Trophoblast cell (in vitro differentiated cells and primary cell): Measurements from ENCODE around the gene TBC1D22A.

ENCODE experiments used
- DNase-seq, 2 donors: peaks; one replicate each; pipeline ENCODE4 v3.0.0-alpha.2; 2016
- H2AFZ ChIP-seq: 2 replicates; pipeline ENCODE4 v1.6.1; 2013; ENCODE audit warnings: low read length, moderate library complexity, mild to moderate bottlenecking; ENCODE audit not compliant: insufficient read depth, poor library complexity
- H2AK5ac ChIP-seq: 2 replicates; pipeline ENCODE4 v1.6.1; 2013; ENCODE audit warnings: mild to moderate bottlenecking, low read length
- H2BK120ac ChIP-seq: 2 replicates; pipeline ENCODE4 v1.6.1; 2013; ENCODE audit warnings: low read length, mild to moderate bottlenecking, moderate library complexity; ENCODE audit not compliant: insufficient read depth, poor library complexity
- H2BK12ac ChIP-seq: 2 replicates; pipeline ENCODE4 v1.6.1; 2013; ENCODE audit warnings: mild to moderate bottlenecking, low read length, moderate library complexity
- H2BK5ac ChIP-seq: 2 replicates; pipeline ENCODE4 v1.6.1; 2013; ENCODE audit warnings: low read length, low read depth, moderate library complexity, mild to moderate bottlenecking; ENCODE audit not compliant: poor library complexity
- H3K14ac ChIP-seq: 2 replicates; pipeline ENCODE4 v1.6.1; 2013; ENCODE audit warnings: mild to moderate bottlenecking, low read length
- H3K18ac ChIP-seq: 2 replicates; pipeline ENCODE4 v1.6.1; 2013; ENCODE audit warnings: mild to moderate bottlenecking, low read length
- H3K23ac ChIP-seq: 2 replicates; pipeline ENCODE4 v1.6.1; 2013; ENCODE audit warnings: low read length
- H3K27ac ChIP-seq: 2 replicates; pipeline ENCODE4 v1.5.1; 2013; ENCODE audit warnings: low read depth, mild to moderate bottlenecking, inconsistent platforms, low read length, moderate library complexity
- H3K27me3 ChIP-seq: 2 replicates; pipeline ENCODE4 v1.6.1; 2013; ENCODE audit warnings: inconsistent platforms, mild to moderate bottlenecking, low read length, moderate library complexity; ENCODE audit not compliant: insufficient read depth
- H3K36me3 ChIP-seq, 2 experiments: 1 replicate in 1 of 2; 2 replicates in 1 of 2; pipeline ENCODE4 v1.6.1; 2013; ENCODE audit warnings: low read length in 2 of 2, mild to moderate bottlenecking in 2 of 2, moderate library complexity in 1 of 2; ENCODE audit not compliant: insufficient read depth in 2 of 2, control insufficient read depth in 1 of 2
- H3K4ac ChIP-seq: 2 replicates; pipeline ENCODE4 v1.6.1; 2013; ENCODE audit warnings: low read depth, mild to moderate bottlenecking, low read length, moderate library complexity
- H3K4me1 ChIP-seq, 2 experiments: 1 replicate in 1 of 2; 2 replicates in 1 of 2; pipeline ENCODE4 v1.6.1; 2013; ENCODE audit warnings: low read length in 2 of 2, mild to moderate bottlenecking in 2 of 2, moderate library complexity in 1 of 2; ENCODE audit not compliant: insufficient read depth in 2 of 2, control insufficient read depth in 1 of 2
- H3K4me2 ChIP-seq: 2 replicates; pipeline ENCODE4 v1.6.1; 2013; ENCODE audit warnings: inconsistent platforms, mild to moderate bottlenecking, low read length, moderate library complexity
- H3K4me3 ChIP-seq: 2 replicates; pipeline ENCODE4 v1.5.1; 2013; ENCODE audit warnings: mild to moderate bottlenecking, low read depth, low read length, inconsistent platforms
- H3K79me1 ChIP-seq: one replicate; pipeline ENCODE4 v1.6.1; 2013; ENCODE audit warnings: low read length
- H3K79me2 ChIP-seq: 2 replicates; pipeline ENCODE4 v1.6.1; 2013; ENCODE audit warnings: low read length, mild to moderate bottlenecking; ENCODE audit not compliant: control insufficient read depth, insufficient read depth, poor library complexity
- H3K9ac ChIP-seq: 2 replicates; pipeline ENCODE4 v1.6.1; 2013; ENCODE audit warnings: mild to moderate bottlenecking, low read length
- H3K9me3 ChIP-seq: 2 replicates; pipeline ENCODE4 v1.6.1; 2013; ENCODE audit warnings: low read depth, mild to moderate bottlenecking, control low read depth, inconsistent platforms, low read length; ENCODE audit not compliant: insufficient read depth
- H4K12ac ChIP-seq: 2 replicates; pipeline ENCODE4 v1.6.1; 2013; ENCODE audit warnings: low read depth, mild to moderate bottlenecking, low read length, moderate library complexity
- H4K8ac ChIP-seq: 2 replicates; pipeline ENCODE4 v1.6.1; 2013; ENCODE audit warnings: low read depth, mild to moderate bottlenecking, low read length, moderate library complexity
- H4K91ac ChIP-seq: one replicate; pipeline ENCODE4 v1.6.1; 2013; ENCODE audit warnings: low read depth, mild to moderate bottlenecking, low read length, moderate library complexity
- WGBS: extraction: QIAGEN DNeasy Blood & Tissue Kit; methylation state at CpG from one replicate; pipeline ENCODE4 v1.1.7; 2013; ENCODE audit warnings: missing lambda C conversion rate; ENCODE audit not compliant: insufficient read length, insufficient coverage; ENCODE audit errors: extremely low coverage; 5-methylcytosine and 5-hydroxymethylcytosine counted together

TBC1D22A gene

DNA sequence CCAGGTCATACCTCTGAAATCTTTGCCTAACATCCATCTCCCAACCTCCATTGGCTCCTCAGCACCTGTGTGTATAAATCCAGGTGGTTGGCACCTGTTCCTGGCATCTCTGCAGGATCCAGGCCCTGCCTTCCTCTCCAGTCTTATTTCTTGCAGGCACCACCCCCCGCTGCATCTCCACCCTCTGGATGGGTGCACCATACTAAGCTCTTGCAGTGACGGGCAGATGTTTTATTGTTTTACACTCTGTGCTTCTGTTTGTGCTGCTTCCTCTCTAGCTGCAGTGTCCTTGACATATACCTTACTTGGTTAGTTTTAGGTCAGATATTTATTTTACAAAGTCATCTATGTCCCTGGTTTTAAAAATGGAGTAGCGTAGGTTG, 102.6 kb downstream of the TBC1D22A start:
- no CpG with 5 or more reads among the region's 3 CpGs for WGBS
- H3K4me3 ChIP-seq, result peak overlapping the region; percentile 25
- DNase-seq, result no peak
- no peaks in the 10 kb centered on the region for H3K27me3 ChIP-seq
- H3K79me2 ChIP-seq, result no peaks in the 10 kb centered on the region
- H3K36me3 ChIP-seq, result no peaks in the 10 kb centered on the region
- H3K79me1 ChIP-seq, result no peaks in the 10 kb centered on the region
- no peak overlapping the region for H4K8ac ChIP-seq
- H3K4ac ChIP-seq, result no peak overlapping the region
- H2AFZ ChIP-seq, result no peak overlapping the region
- H3K9ac ChIP-seq, result no peak overlapping the region
- no peak overlapping the region for H2BK12ac ChIP-seq
- H3K9me3 ChIP-seq, result no peaks in the 10 kb centered on the region
- H2BK120ac ChIP-seq, result no peak overlapping the region
- no peak overlapping the region for H3K18ac ChIP-seq
- no peak overlapping the region for H4K12ac ChIP-seq
- no peak overlapping the region for H4K91ac ChIP-seq
- H3K4me1 ChIP-seq, result no peaks in the 10 kb centered on the region
- no peak overlapping the region for H2AK5ac ChIP-seq
- H3K27ac ChIP-seq, result no peak overlapping the region
- H3K23ac ChIP-seq, result no peak overlapping the region
- H2BK5ac ChIP-seq, result no peak overlapping the region
- H3K14ac ChIP-seq, result no peak overlapping the region
- no peak overlapping the region for H3K4me2 ChIP-seq

DNA sequence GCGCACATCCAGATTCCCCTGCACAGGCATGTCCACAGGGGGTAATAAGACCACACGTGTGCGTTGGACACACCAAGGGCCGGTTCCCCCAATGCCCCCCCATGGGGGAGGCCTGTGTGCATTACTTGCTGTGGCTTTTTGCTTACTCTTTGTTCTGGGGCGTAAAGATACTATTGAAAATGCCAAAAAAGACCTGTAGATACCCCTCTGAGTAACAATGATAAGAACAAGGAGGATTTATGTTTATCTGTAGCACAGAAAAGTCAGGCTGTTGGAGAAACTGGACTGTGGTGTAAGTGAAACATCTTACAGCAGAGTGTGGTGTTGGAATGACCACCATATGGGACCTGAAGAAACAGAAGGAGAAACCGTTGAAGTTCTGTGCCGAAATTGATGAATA, 103.2 kb downstream of the TBC1D22A start:
- Histone ChIP-seq H3K27me3 (no peaks in the 10 kb centered on the region), H3K14ac (no peak overlapping the region), H3K79me2 (no peaks in the 10 kb centered on the region), H3K18ac (no peak overlapping the region), H2AFZ (no peak overlapping the region), H2BK120ac (no peak overlapping the region), H4K12ac (no peak overlapping the region), H3K23ac (no peak overlapping the region), H3K27ac (no peak overlapping the region), H4K91ac (no peak overlapping the region), H2BK12ac (no peak overlapping the region), H2BK5ac (no peak overlapping the region), H4K8ac (no peak overlapping the region), H2AK5ac (no peak overlapping the region), H3K36me3 (no peaks in the 10 kb centered on the region), H3K79me1 (no peaks in the 10 kb centered on the region), H3K4me3 (no peak overlapping the region), H3K9ac (no peak overlapping the region), H3K4me2 (no peak overlapping the region), H3K9me3 (no peaks in the 10 kb centered on the region), H3K4me1 (no peaks in the 10 kb centered on the region), H3K4ac (no peak overlapping the region)
- DNase-seq, result no peak
- no CpG with 5 or more reads among the region's 7 CpGs for WGBS

DNA sequence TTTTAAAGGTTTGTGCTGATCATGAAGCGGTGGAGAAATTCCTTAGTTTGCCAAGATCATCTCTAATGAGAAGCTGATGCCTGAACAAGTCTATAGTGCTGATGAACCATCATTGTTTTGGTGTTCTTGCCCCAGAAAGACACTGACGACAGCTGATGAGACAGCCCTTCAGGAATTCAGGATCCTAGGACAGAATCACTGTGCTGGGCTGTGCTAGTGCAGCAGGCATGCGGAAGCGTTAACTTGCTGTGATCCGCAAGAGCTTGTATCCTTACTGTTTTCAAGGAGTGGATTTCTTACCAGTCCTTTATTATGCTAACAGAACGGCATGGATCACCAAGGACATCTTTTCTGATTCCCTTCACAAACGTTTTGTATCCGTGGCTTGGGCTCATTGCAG, 104.1 kb downstream of the TBC1D22A start:
- H3K79me1 ChIP-seq, result no peaks in the 10 kb centered on the region
- no peak overlapping the region for H3K23ac ChIP-seq
- H2BK12ac ChIP-seq, result no peak overlapping the region
- no peaks in the 10 kb centered on the region for H3K79me2 ChIP-seq
- no peak overlapping the region for H3K14ac ChIP-seq
- no peaks in the 10 kb centered on the region for H3K36me3 ChIP-seq
- no CpG with 5 or more reads among the region's 8 CpGs for WGBS
- no peak overlapping the region for H2AFZ ChIP-seq
- no peak overlapping the region for H3K9ac ChIP-seq
- H4K91ac ChIP-seq, result no peak overlapping the region
- no peak overlapping the region for H2AK5ac ChIP-seq
- H3K18ac ChIP-seq, result no peak overlapping the region
- no peak overlapping the region for H2BK5ac ChIP-seq
- no peak overlapping the region for H2BK120ac ChIP-seq
- H3K27me3 ChIP-seq, result no peaks in the 10 kb centered on the region
- no peak overlapping the region for H3K4me3 ChIP-seq
- H4K12ac ChIP-seq, result no peak overlapping the region
- H3K4me1 ChIP-seq, result no peaks in the 10 kb centered on the region
- no peak overlapping the region for H3K4ac ChIP-seq
- peak; percentile 72 to 83 for DNase-seq
- no peak overlapping the region for H3K4me2 ChIP-seq
- no peaks in the 10 kb centered on the region for H3K9me3 ChIP-seq
- H3K27ac ChIP-seq, result no peak overlapping the region
- H4K8ac ChIP-seq, result no peak overlapping the region

DNA sequence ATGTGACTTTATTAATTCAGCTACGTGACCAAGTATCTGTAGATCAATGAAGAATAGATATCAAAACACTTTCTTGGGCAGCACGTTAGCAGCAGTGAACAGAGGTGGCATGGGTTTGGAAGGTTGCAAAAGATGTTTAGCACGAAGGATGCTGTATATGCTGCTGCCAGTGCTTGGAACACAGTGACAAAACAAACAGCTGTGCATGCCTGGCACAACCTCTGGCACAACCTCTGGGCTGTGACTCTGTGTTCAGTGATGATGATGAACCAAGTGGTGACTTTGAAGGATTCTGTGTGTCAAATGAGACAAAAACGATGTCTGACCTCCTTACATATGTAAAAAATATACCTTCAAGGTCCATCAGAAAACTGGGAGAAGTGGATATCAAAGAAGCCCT, 104.7 kb downstream of the TBC1D22A start:
- Histone ChIP-seq H4K12ac (no peak overlapping the region), H3K4ac (no peak overlapping the region), H3K4me2 (no peak overlapping the region), H2BK120ac (no peak overlapping the region), H4K8ac (no peak overlapping the region), H2BK12ac (no peak overlapping the region), H3K14ac (no peak overlapping the region), H2BK5ac (no peak overlapping the region), H3K18ac (no peak overlapping the region), H3K36me3 (no peaks in the 10 kb centered on the region), H4K91ac (no peak overlapping the region), H2AFZ (no peak overlapping the region), H3K9me3 (no peaks in the 10 kb centered on the region), H3K27ac (no peak overlapping the region), H3K4me1 (no peaks in the 10 kb centered on the region), H3K27me3 (no peaks in the 10 kb centered on the region), H3K4me3 (no peak overlapping the region), H3K23ac (no peak overlapping the region), H3K79me2 (no peaks in the 10 kb centered on the region), H3K9ac (no peak overlapping the region), H3K79me1 (no peaks in the 10 kb centered on the region), H2AK5ac (no peak overlapping the region)
- no CpG with 5 or more reads among the region's 4 CpGs for WGBS
- no peak for DNase-seq
